Body of pancreas (tissue), 4 donors: ENCODE data around the gene KCNIP4. TPM values are rescaled to one million over a fixed set of nuclear protein-coding genes. Genes with fewer than 3 reads are reported as not detected.
A peak's percentile ranks its signal among the peaks of the same experiment; 100 is the strongest.

Experiments
- ATAC-seq: fragments of 150-250 bp; one replicate; pipeline ENCODE4 v1.9.1; 2016
- DNase-seq, 4 donors: peaks; one replicate each; pipeline ENCODE4 v3.0.0-alpha.2; 2019
- H3K27ac ChIP-seq, 4 donors: fragments of 200-600 bp; sonication (generic); 1 replicate in 3 of 4; 2 replicates in 1 of 4; pipeline versions ENCODE4 v1.5.1 to v1.6.1; 2016 to 2019; ENCODE audit warnings: mild to moderate bottlenecking in 1 of 4, mixed read lengths in 1 of 4, moderate library complexity in 1 of 4
- H3K27me3 ChIP-seq, 2 donors: fragments of 200-600 bp; sonication (generic); one replicate each; pipeline ENCODE4 v1.6.0; 2016; ENCODE audit warnings: mild to moderate bottlenecking in 1 of 2
- H3K36me3 ChIP-seq, 2 donors: fragments of 200-600 bp; sonication (generic); replicated peaks in 1 of 2; 2 replicates each; pipeline ENCODE4 v1.5.1; 2016; ENCODE audit warnings: low read depth in 2 of 2; ENCODE audit not compliant: insufficient read depth in 1 of 2
- H3K4me1 ChIP-seq: fragments of 200-600 bp; sonication (generic); one replicate; pipeline ENCODE4 v1.6.0; 2016
- H3K4me3 ChIP-seq, 2 donors: fragments of 200-600 bp; sonication (generic); 1 replicate in 1 of 2; 2 replicates in 1 of 2; pipeline ENCODE4 v1.5.1; 2016 to 2019
- H3K9me3 ChIP-seq, 3 donors: fragments of 200-600 bp; sonication (generic); 1 replicate in 2 of 3; 2 replicates in 1 of 3; pipeline ENCODE4 v1.5.1; 2016
- POLR2A ChIP-seq, 3 donors: fragments of 450-650 bp; IDR thresholded peaks; one replicate each; pipeline ENCODE4 v1.6.1; 2016; ENCODE audit warnings: antibody characterized with exemption in 3 of 3, mild to moderate bottlenecking in 2 of 3
- WGBS, 2 donors: methylation state at CpG; one replicate each; pipeline ENCODE4 v1.1.5; 2017; 5-methylcytosine and 5-hydroxymethylcytosine counted together
- intact Hi-C: fragments of 100-400 bp; cut with DNase I; formaldehyde crosslinking; loops from one replicate; pipeline ENCODE4 v1.15.1; 2023
- total RNA-seq, 2 donors: library from RNA; depleted of rRNA; stranded (reverse); fragments of >200 nt; gene quantifications; one replicate each; pipeline ENCODE4 v1.1.0, GENCODE V29; 2016
- TF ChIP-seq, protein P1 (sequence below), 7 experiments: fragments of 450-650 bp in 4 of 7; fragments of 200-600 bp in 3 of 7; sonication (generic) in 3 of 7; IDR thresholded peaks; one replicate each; pipeline ENCODE4 v1.5.1; 2016 to 2019; ENCODE audit warnings: antibody characterized with exemption in 7 of 7

Gene KCNIP4
- total RNA-seq, 2 donors from 2014 or later = not detected

DNA sequence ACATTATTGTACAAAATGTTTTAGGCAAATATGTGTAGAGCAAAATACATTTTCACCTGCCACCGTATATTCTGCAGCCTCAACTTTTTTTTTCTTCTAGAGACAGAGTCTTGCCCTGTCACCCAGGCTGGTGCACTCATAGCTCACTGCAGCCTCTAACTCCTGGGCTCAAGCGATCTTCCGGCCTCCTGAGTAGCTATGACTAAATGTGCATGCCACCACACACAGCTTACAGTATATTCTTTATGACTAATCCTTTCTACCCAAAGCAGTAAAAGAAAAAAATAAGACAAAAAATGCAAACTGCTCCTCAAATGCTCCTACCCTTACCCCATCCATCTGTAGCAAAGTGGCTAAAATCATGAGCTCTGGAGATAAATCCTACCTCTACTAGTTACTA, 426.3 kb downstream of the KCNIP4 start:
- no peaks in the 10 kb centered on the region for H3K27me3 ChIP-seq
- no peaks in the 10 kb centered on the region for H3K36me3 ChIP-seq
- intact Hi-C loops = no loop called here
- H3K4me3 ChIP-seq = no peak overlapping the region
- ATAC-seq (no peak), DNase-seq (no peak)
- 68 to 70% methylated on average over 3 of the region's 3 CpGs for WGBS, 2 donors
- TF ChIP-seq POLR2A (IDR thresholded peaks at IDR 0.05) = no peak
- TF ChIP-seq, protein P1, sequence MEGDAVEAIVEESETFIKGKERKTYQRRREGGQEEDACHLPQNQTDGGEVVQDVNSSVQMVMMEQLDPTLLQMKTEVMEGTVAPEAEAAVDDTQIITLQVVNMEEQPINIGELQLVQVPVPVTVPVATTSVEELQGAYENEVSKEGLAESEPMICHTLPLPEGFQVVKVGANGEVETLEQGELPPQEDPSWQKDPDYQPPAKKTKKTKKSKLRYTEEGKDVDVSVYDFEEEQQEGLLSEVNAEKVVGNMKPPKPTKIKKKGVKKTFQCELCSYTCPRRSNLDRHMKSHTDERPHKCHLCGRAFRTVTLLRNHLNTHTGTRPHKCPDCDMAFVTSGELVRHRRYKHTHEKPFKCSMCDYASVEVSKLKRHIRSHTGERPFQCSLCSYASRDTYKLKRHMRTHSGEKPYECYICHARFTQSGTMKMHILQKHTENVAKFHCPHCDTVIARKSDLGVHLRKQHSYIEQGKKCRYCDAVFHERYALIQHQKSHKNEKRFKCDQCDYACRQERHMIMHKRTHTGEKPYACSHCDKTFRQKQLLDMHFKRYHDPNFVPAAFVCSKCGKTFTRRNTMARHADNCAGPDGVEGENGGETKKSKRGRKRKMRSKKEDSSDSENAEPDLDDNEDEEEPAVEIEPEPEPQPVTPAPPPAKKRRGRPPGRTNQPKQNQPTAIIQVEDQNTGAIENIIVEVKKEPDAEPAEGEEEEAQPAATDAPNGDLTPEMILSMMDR (IDR thresholded peaks at IDR 0.05) = no peak
- H3K9me3 ChIP-seq = no peaks in the 10 kb centered on the region
- no peak overlapping the region for H3K27ac ChIP-seq
- H3K4me1 ChIP-seq = no peaks in the 10 kb centered on the region

DNA sequence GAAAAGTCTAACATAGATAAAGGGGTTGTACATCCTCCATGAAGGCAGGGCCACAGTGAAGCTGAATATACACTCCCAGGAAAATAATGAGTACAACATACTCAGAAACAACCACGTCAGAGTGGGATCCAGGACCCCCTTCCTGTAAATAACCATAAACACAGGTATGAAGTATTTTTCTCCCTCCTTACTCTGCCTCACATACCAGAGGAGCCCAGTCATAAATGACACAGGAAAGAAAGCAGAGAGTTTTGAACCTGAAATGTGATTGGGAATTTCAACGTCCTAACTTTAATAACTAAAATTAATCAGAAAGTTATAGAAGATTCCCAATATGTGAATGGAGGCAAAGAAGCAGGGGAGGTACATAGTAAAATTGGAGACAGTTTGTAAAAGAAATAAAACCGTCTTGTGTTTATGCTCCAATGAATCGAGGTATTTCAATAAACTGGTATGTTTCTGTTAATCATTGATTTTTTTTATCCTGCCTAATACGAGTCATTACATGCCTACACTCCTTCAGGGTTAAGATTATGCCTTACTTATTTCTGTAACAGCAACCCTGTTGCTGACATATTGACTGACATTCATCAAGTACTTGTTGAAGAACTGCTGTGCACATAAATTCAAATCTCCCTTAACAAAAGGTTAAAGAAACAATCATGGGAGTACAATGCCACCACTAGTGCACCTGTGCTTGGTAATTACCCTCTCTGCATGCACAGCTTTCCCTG, 431.3 kb downstream of the KCNIP4 start:
- intact Hi-C loops = no loop called here
- Histone ChIP-seq H3K9me3 (no peaks in the 10 kb centered on the region), H3K4me1 (no peaks in the 10 kb centered on the region), H3K27me3 (no peaks in the 10 kb centered on the region), H3K36me3 (no peaks in the 10 kb centered on the region), H3K27ac (no peak overlapping the region), H3K4me3 (no peak overlapping the region)
- 17 to 28% methylated on average over 5 of the region's 5 CpGs for WGBS, 2 donors
- ATAC-seq = no peak
- DNase-seq = no peak
- TF ChIP-seq POLR2A (IDR thresholded peaks at IDR 0.05) = no peak
- TF ChIP-seq, protein P1 (IDR thresholded peaks at IDR 0.05) = no peak

DNA sequence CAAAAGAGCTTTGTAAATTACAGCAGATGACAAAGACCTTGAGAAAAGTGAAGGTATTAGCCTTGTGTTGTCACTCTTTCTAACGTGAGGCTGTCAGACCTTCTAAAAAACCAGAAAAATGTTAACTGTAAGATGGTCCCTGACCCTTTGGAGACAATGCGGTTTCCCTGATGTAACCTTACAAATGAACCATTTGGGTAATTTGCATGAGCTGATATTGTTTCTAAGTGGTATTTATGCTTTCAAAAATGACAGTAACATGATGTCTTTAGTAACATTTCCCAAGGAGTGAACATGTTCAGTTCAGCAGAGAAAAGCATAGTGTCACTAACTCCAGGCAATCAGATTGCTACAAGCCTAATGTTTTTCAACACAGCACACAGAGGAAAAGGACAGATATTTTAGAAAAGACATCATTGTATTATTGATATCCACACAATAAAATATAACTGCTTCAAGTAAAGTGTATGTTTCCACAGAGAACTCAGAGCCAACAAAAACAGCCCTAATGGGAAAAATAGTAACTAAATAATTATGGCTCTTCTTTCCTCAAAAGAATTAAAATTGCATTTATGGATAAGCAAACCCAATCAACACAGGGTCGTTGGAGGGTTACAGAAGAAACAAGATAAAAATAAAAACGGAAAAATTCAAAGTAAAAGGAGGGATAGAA, 434.4 kb downstream of the KCNIP4 start:
- H3K4me3 ChIP-seq = no peak overlapping the region
- H3K27me3 ChIP-seq = no peaks in the 10 kb centered on the region
- H3K27ac ChIP-seq = no peak overlapping the region
- intact Hi-C loops = no loop called here
- H3K4me1 ChIP-seq = no peaks in the 10 kb centered on the region
- H3K9me3 ChIP-seq = no peaks in the 10 kb centered on the region
- no peak for ATAC-seq
- WGBS, 2 donors = 33 to 40% methylated on average over 4 of the region's 4 CpGs
- no peaks in the 10 kb centered on the region for H3K36me3 ChIP-seq
- no peak for DNase-seq
- TF ChIP-seq, protein P1 (IDR thresholded peaks at IDR 0.05) = no peak
- no peak for TF ChIP-seq POLR2A (IDR thresholded peaks at IDR 0.05)

DNA sequence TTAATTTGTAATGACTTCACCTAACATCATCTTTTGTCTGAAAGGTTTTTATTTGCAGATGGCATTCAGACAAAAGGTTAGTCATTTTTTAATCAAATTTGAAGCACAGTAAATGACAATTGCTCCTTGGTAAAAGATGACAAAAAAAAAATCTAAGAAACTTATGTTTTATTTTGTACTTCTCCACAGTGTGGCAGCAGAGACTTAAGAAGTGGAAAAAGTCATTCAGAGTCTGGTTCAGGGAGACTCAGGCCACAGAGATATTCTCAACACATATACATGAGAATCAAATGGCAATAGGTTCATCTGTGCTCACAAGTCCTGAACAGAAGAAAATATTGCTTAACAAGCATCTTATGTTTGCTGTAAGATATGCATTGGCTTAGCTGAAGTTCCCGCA, 436.2 kb downstream of the KCNIP4 start:
- ATAC-seq (no peak), DNase-seq (peak in 1 of 4 donors; percentile 3)
- no peak overlapping the region for H3K4me3 ChIP-seq
- 57 to 65% methylated on average over 1 of the region's 1 CpG for WGBS, 2 donors
- H3K27me3 ChIP-seq = no peaks in the 10 kb centered on the region
- no peaks in the 10 kb centered on the region for H3K9me3 ChIP-seq
- H3K4me1 ChIP-seq = no peaks in the 10 kb centered on the region
- intact Hi-C loops = no loop called here
- no peaks in the 10 kb centered on the region for H3K36me3 ChIP-seq
- TF ChIP-seq, protein P1 (IDR thresholded peaks at IDR 0.05) = peak in 4 of 7 experiments; percentile 29 to 46 (median 34)
- TF ChIP-seq POLR2A (IDR thresholded peaks at IDR 0.05) = no peak
- H3K27ac ChIP-seq = no peak overlapping the region
